HG02870 (cell line): ENCODE measurements around the gene MT1H.

Experiments used
- ATAC-seq: cut with Tn5 transposase; IDR thresholded peaks from one replicate; pipeline ENCODE4 v1.9.1; 2021; ENCODE audit warnings: mild to moderate bottlenecking, moderate library complexity; ENCODE audit not compliant: unreplicated experiment

The MT1H gene

DNA sequence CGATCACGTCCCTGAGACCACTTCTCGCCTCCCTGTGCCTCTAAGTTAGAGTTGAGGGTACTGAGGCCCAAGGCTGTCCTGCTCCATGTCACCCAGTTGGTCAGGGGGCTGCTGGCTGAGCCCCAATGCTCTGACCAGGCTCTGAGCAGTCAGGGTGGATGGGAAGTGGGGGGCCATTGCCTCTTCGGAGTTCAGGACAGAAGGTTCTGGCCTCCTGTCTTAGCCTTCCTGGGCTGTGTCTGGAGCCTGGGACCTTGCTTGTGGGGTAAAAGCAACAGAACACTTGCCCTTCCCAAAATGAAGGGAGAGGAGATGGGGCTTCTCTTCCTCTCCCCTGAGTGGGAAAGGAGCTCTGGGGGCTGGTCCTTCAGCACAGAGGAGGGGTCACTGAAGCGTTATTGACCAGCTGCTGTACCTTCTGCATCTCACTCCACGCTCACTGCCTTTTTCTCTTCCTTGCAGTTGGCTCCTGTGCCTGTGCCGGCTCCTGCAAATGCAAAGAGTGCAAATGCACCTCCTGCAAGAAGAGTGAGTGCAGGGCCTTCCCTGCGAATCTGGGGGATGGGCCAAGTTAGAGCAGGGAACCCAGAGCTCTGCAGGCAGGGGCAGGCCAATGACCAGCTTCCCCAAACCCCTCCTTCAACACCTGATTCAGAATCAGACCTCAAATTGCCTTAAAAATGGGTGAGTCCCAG, 13.2 kb downstream of the MT1H start:
- peak; percentile 3 for ATAC-seq

GRCh38 chr16:56683424-56684172, 14.0 kb downstream of the MT1H start:
- ATAC-seq = no peak

DNA sequence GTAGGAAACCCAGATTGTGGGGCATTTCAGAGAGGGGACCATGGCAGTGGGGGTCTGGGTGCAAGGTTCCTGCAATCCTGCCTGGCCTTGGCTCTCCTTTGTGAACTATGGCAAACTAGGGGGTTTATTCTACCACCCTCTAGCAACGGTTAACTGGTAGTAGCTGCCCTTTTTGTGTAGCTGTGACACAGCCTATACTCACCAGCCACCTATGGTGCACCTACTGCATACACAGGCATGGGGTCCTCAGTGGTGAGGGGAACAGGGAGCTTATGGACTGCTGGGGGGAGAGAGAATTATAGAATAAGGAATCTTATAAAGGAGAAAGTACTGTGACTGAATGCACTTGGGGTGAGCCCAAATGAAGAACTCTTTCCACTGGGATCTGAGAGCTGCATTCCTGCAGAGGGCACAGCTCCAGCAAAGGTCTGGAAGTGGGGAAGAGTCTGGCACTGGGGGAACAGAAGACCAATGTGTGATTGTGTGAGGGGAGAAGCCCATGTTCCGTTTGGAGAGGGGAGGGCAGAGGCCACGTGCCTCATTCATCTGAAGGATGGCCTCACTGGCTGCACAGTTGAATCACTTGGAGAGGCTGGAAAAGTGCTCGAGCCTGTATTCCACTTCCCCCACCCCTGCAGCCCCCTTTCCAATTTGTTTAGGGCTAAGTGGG, 14.8 kb downstream of the MT1H start:
- no peak for ATAC-seq

DNA sequence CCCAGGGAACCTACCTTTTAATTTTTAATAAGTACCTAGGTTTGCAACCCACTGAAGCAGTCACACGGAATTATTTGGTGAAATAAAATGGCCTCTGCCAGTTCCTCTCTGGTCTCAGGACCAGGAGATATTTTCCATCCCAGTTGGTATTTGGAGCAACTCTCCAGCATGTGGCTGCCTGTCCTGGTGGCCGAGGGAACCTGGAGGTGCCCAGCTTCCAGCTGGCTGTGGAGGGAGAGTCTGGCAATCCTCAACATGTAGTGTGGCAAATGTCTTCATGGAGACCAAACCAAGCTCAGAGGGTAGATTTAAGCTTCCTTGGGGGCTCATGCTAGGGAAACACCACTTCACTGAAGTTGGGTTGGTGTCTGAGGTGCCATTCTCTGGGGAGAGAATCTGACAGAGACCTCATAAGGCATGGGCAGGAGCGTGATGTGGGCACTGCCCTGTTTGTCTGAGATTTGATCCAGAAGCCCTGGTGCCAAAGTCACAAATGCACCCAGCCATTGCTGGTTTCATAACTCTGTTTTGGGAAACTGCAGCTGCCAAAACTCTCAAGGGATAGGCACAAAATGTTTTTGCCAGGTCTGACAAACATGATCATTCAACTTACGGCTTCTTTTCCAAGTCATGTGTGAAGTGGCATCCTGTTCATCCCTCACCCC, 15.4 kb downstream of the MT1H start:
- no peak for ATAC-seq

GRCh38 chr16:56686758-56687157, 17.1 kb downstream of the MT1H start:
- no peak for ATAC-seq

- no peak for ATAC-seq
These were observed 19.1 kb downstream of the MT1H start for GRCh38 chr16:56688762-56689161.

- no peak for ATAC-seq
These were observed 19.6 kb downstream of the MT1H start for GRCh38 chr16:56689171-56689570.

GRCh38 chr16:56690420-56691122, 21.0 kb downstream of the MT1H start:
- ATAC-seq = no peak

- ATAC-seq = no peak
These were observed 22.3 kb downstream of the MT1H start for GRCh38 chr16:56691885-56692284.

GRCh38 chr16:56695246-56695645, 25.6 kb downstream of the MT1H start:
- no peak for ATAC-seq

GRCh38 chr16:56697456-56698155, 28.0 kb downstream of the MT1H start:
- ATAC-seq = no peak

- no peak for ATAC-seq
These were observed 30.6 kb downstream of the MT1H start for GRCh38 chr16:56700195-56700594.

- ATAC-seq = no peak
These were observed 31.0 kb downstream of the MT1H start for GRCh38 chr16:56700631-56701030.

DNA sequence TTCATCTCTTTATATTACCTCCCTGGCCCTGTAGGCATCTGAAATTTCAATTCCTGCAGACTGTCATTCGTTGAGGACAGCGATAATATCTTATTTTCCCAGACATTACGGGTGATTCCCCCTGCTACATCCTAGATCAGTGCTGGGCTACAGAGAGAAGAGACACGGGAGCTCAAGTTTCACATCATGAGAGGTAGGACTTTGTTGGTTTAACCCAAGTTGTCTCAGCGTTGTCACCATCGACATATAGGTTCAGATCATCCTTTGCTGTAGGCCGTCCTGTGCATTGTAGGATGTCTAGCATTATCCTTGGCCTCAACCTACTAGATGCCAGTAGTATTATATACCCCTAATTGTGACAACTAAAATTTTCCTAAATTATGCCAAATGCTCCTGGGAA, 31.9 kb downstream of the MT1H start:
- ATAC-seq = no peak

DNA sequence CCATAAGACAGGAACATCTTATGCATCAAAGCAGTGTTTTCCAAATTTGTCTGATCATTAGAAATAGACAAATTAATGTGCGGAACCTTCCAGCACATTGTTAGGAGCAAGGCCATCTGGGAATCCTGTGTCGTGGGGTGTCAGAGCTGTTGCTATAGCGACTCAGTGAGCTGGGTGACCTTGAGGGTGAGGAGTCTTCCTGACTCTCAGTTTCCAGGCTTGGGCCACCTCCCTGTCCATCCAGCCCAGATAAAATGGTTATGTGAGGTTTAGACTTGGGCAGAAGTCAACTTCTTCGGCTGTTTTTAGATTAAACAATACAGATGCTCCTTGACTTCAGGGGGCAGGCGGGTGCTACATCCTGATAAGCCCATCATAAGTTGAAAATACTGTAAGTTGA, 33.2 kb downstream of the MT1H start:
- ATAC-seq = no peak

DNA sequence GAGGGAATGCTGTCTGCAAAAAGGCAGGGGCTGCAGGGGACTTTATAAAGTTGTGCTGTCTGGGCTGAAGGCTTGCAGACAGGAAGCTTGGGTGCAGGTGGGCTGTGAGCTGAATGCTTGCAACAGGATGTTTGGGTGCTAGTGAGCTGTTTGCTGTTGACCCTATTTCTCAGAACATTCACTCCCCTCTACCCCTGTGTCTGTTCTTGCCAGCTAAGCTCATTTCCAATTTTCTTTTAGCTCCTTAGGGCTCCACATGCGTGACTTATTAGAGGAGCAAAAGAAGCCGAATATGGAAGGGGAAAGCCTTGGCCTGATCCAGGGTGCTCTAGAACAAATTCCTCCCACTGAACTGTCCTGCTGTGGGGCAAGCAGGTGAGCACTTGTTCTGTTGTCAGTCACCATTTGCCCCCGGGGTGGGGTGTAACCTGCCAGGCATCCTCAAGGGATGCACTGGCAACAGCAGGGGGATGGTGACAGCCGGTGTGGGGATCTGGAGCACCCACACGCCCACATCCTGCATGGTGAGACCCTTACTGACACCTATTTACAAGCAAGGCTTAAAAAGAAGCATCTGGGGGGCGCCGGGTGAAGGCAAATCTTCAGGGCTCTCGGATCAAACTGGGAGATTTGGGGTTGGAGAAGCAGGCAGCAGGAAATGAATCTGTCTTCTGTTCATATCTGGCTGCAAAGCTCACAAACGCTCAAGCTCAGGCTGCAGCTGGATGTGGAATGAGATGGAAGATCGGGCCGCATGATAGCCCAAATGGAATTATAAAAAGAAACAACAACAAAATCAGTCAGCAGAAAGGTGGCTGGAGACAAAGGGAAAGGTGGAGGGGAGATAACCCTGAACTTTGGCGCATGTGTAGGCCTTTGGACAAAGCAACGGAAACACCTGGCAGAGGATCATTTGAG, 39.2 kb downstream of the MT1H start:
- ATAC-seq = no peak

DNA sequence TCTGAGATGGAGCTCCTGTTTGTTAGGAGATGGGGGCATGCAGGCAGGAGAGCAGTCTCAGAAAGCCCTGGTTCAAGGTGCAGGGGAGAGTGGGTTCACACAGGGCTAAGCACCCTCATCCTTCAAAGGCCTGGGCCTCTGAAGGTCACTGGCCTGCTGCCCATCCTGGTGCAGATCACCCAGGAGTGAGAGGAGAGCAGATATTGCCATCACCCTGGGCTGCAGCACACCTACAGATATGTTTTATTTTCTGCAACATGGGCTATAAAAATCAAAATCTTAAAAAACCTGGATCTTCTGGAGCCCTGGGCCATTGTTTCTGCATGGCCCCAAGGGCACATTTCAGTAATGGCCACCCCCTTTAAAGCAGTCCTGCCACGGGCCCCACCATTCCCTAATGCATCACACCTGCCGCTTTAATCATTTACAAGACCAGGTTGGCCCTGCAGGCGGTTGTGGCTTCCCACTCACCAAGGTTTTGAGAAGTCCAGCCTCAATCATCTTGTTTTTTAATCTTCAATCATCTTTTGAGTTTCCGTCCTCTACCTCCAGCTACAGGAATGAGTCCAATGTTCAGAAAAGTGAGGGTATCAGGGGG, 39.9 kb downstream of the MT1H start:
- no peak for ATAC-seq

DNA sequence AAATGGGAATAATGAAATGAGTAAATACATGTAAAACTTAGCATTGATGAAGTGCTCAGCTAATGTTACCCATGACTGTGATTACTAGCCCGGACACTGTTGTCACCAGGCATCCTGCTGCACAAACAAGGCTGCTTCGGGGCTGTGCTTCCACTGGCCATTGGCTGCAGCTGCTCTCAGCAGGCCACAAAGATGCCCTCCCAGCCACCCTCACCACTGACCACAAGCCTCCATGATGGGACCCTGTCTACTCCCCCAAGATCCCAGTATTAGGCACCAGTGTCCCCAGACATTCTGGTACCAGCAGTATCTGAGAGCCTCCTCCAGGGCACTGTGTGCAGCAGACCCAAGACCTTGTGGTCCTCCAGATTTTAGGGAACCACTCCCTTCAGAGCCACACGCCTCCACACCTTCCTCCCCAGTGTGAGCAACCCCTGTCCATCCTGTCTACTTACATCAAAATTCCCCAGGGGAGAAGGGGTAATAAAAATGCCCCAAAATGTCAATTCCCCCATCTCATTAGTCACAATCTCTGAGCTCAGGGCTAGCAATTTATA, 40.6 kb downstream of the MT1H start:
- ATAC-seq = no peak

GRCh38 chr16:56711862-56712261, 42.2 kb downstream of the MT1H start:
- ATAC-seq = no peak
